GM21515 (cell line): ENCODE results near the gene AKAP13.
"Not testable (repeated sequence)": the region's sequence is repeated elsewhere in the genome, so short reads cannot be mapped to it uniquely, and the experiment has no call there.

Experiments used
- ATAC-seq: cut with Tn5 transposase; IDR thresholded peaks from one replicate; pipeline ENCODE4 v1.9.1; 2021; ENCODE audit not compliant: unreplicated experiment

The AKAP13 gene

GRCh38 chr15:85475711-85476110 lies 95.3 kb downstream of the AKAP13 start:
- ATAC-seq, result no peak

- ATAC-seq, result no peak
Measured at GRCh38 chr15:85477061-85477460, 96.7 kb downstream of the AKAP13 start.

GRCh38 chr15:85477730-85478129 lies 97.3 kb downstream of the AKAP13 start:
- ATAC-seq, result no peak

GRCh38 chr15:85479071-85479647 lies 98.8 kb downstream of the AKAP13 start:
- ATAC-seq, result no peak

- no peak for ATAC-seq
Measured at GRCh38 chr15:85480923-85481322, 100.5 kb downstream of the AKAP13 start.

- ATAC-seq, result not testable (repeated sequence)
Measured at GRCh38 chr15:85481543-85481942, 101.1 kb downstream of the AKAP13 start.

GRCh38 chr15:85482894-85483293 lies 102.5 kb downstream of the AKAP13 start:
- ATAC-seq, result no peak

- ATAC-seq, result not testable (repeated sequence)
Measured at GRCh38 chr15:85483955-85484354, 103.6 kb downstream of the AKAP13 start.

- ATAC-seq, result not testable (repeated sequence)
Measured at GRCh38 chr15:85484923-85485322, 104.5 kb downstream of the AKAP13 start.

- peak; percentile 66 for ATAC-seq
Measured at GRCh38 chr15:85485956-85486567, 105.7 kb downstream of the AKAP13 start.

GRCh38 chr15:85487796-85488195 lies 107.4 kb downstream of the AKAP13 start:
- not testable (repeated sequence) for ATAC-seq

- no peak for ATAC-seq
Measured at GRCh38 chr15:85488997-85489396, 108.6 kb downstream of the AKAP13 start.

- no peak for ATAC-seq
Measured at GRCh38 chr15:85489773-85490493, 109.5 kb downstream of the AKAP13 start.

- no peak for ATAC-seq
Measured at GRCh38 chr15:85490856-85491255, 110.5 kb downstream of the AKAP13 start.

- no peak for ATAC-seq
Measured at GRCh38 chr15:85491691-85492090, 111.3 kb downstream of the AKAP13 start.

GRCh38 chr15:85492406-85492805 lies 112.0 kb downstream of the AKAP13 start:
- no peak for ATAC-seq

- no peak for ATAC-seq
Measured at GRCh38 chr15:85493260-85493659, 112.9 kb downstream of the AKAP13 start.

GRCh38 chr15:85494048-85494777 lies 113.8 kb downstream of the AKAP13 start:
- no peak for ATAC-seq

GRCh38 chr15:85495096-85495495 lies 114.7 kb downstream of the AKAP13 start:
- ATAC-seq, result no peak

- no peak for ATAC-seq
Measured at GRCh38 chr15:85495544-85495943, 115.1 kb downstream of the AKAP13 start.

- ATAC-seq, result no peak
Measured at GRCh38 chr15:85496151-85496550, 115.7 kb downstream of the AKAP13 start.
